Measurements from ENCODE around the gene USP48.

GRCh38 chr1:21820597-21821232 lies 37.8 kb upstream of the USP48 start:
- TF ChIP-seq GATA2 (IDR thresholded peaks at IDR 0.05; ENCODE audit: low read depth, low read length) = no peak
- TF ChIP-seq GATA3 (IDR thresholded peaks at IDR 0.05; ENCODE audit: low read depth, low read length) = no peak

Data from SH-SY5Y (cell line).